Type B pancreatic cell (in vitro differentiated cells): ENCODE results near the gene STK38L. TPM values are rescaled to one million over a fixed set of nuclear protein-coding genes. Genes with fewer than 3 reads are reported as not detected.

Source experiments
- DNase-seq: peaks from one replicate; pipeline ENCODE4 v3.0.0; 2021; ENCODE audit warnings: mixed read lengths; ENCODE audit not compliant: unreplicated experiment; ENCODE audit errors: extremely low spot score
- H3K27ac Mint-ChIP-seq: 2 replicates; pipeline ENCODE4 v1.8.0; 2021; ENCODE audit warnings: mild to moderate bottlenecking, mixed read lengths
- H3K27me3 Mint-ChIP-seq: 2 replicates; pipeline ENCODE4 v1.8.0; 2021; ENCODE audit warnings: mixed read lengths
- H3K36me3 Mint-ChIP-seq: 2 replicates; pipeline ENCODE4 v1.8.0; 2021; ENCODE audit warnings: mixed read lengths
- H3K4me1 Mint-ChIP-seq: one replicate; pipeline ENCODE4 v1.8.0; 2021; ENCODE audit warnings: mixed read lengths; ENCODE audit not compliant: unreplicated experiment
- H3K4me3 Mint-ChIP-seq: 2 replicates; pipeline ENCODE4 v1.8.0; 2021; ENCODE audit warnings: mild to moderate bottlenecking, mixed read lengths
- H3K9me3 Mint-ChIP-seq: 2 replicates; pipeline ENCODE4 v1.8.0; 2021; ENCODE audit warnings: mixed read lengths
- total RNA-seq: library from RNA; stranded (reverse); gene quantifications from 2 replicates; pipeline ENCODE4 v1.2.1, GENCODE V29; 2021; ENCODE audit warnings: low replicate concordance
- TF ChIP-seq, protein P1 (sequence below): fragments of 200-600 bp; sonication (generic); conservative IDR thresholded peaks from 2 replicates; pipeline ENCODE4 v1.5.0; 2021; ENCODE audit warnings: antibody characterized with exemption, mild to moderate bottlenecking

The STK38L gene
- total RNA-seq, 1 donor from 2014 or later = 43.1 TPM

DNA sequence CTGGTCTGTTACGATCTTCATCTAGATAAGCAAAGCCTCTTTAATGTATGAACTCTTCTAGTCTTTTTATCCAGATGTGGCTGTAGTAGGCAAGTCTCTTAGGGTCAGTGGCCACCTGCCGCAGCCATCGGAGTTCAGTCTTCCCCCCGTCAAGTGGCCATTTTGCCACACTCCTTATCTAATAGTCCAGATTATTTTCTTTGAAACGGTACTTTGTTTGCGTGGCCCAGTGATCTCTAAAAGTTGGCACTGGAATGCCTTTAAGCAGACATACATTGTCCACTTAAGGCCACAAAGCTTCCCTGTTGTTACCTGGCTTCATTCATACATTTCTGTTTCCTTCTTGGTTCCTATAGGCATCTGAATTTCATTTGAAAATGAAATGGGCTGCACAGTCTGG, 52.6 kb downstream of the STK38L start:
- TF ChIP-seq, protein P1, sequence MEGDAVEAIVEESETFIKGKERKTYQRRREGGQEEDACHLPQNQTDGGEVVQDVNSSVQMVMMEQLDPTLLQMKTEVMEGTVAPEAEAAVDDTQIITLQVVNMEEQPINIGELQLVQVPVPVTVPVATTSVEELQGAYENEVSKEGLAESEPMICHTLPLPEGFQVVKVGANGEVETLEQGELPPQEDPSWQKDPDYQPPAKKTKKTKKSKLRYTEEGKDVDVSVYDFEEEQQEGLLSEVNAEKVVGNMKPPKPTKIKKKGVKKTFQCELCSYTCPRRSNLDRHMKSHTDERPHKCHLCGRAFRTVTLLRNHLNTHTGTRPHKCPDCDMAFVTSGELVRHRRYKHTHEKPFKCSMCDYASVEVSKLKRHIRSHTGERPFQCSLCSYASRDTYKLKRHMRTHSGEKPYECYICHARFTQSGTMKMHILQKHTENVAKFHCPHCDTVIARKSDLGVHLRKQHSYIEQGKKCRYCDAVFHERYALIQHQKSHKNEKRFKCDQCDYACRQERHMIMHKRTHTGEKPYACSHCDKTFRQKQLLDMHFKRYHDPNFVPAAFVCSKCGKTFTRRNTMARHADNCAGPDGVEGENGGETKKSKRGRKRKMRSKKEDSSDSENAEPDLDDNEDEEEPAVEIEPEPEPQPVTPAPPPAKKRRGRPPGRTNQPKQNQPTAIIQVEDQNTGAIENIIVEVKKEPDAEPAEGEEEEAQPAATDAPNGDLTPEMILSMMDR = no peak
- H3K27ac Mint-ChIP-seq = no peak overlapping the region
- H3K36me3 Mint-ChIP-seq = peaks cover 45% of the 10 kb centered on the region
- DNase-seq = no peak
- no peaks in the 10 kb centered on the region for H3K4me1 Mint-ChIP-seq
- H3K4me3 Mint-ChIP-seq = no peak overlapping the region
- H3K27me3 Mint-ChIP-seq = no peaks in the 10 kb centered on the region
- H3K9me3 Mint-ChIP-seq = no peaks in the 10 kb centered on the region

DNA sequence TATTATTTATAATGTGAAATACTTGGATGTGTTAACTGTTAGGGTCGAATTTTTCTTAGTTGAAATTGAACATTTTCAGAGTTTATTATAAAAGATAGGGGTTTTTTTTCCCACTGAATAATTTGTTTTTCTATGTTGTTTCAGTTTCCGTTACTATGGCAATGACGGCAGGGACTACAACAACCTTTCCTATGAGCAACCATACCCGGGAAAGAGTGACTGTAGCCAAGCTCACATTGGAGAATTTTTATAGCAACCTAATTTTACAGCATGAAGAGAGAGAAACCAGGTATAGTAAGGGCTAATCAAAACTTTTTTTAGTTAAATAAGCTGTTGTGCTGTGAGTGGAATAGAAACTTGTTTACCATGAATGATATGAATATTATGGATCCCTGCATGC, 53.5 kb downstream of the STK38L start:
- H3K9me3 Mint-ChIP-seq = no peaks in the 10 kb centered on the region
- TF ChIP-seq, protein P1 = no peak
- no peak overlapping the region for H3K27ac Mint-ChIP-seq
- H3K36me3 Mint-ChIP-seq = peaks cover 45% of the 10 kb centered on the region
- no peaks in the 10 kb centered on the region for H3K4me1 Mint-ChIP-seq
- no peaks in the 10 kb centered on the region for H3K27me3 Mint-ChIP-seq
- DNase-seq = no peak
- no peak overlapping the region for H3K4me3 Mint-ChIP-seq

DNA sequence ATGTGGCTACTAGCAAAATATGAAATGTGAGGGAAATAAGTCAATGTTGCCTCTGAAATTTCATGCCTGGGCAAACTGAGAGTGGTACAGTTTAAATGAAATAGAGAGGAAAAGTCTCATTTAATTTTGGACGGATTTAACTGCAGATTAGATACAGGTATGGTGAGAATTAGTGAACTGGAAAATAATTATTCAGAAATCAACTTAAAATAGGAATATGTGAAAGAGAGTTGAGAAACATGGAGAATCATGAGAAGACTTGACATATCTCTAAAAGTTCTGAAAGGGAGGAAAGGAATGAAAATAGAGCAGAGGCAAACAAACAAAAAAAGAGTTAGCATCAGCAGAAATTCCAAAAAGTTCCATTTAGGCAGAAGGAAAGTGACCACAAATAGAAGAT, 55.0 kb downstream of the STK38L start:
- Mint-ChIP-seq H3K27me3 (no peaks in the 10 kb centered on the region), H3K4me3 (no peak overlapping the region), H3K9me3 (no peaks in the 10 kb centered on the region), H3K4me1 (no peaks in the 10 kb centered on the region), H3K27ac (no peak overlapping the region), H3K36me3 (peaks cover 49% of the 10 kb centered on the region)
- no peak for DNase-seq
- TF ChIP-seq, protein P1 = no peak

DNA sequence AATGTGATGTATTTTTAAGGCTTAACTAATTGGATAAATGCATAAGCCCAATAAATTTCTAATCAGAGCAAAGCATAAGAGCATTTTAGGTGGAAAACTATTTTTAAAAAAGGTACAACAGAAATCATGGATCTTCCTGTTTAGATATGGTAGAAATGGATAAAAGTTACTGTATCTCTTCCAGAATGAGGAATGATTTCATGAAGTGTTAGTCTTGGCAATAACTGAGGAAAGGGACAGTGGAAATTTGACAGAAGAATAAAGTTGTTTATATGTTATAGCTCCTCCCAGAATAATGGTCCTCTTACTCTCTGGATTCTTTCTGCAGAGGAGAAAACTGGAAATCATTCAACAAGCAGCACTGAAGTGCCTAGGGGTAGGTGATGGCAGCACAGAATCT, 56.1 kb downstream of the STK38L start:
- H3K9me3 Mint-ChIP-seq = no peaks in the 10 kb centered on the region
- no peaks in the 10 kb centered on the region for H3K27me3 Mint-ChIP-seq
- H3K4me3 Mint-ChIP-seq = no peak overlapping the region
- TF ChIP-seq, protein P1 = no peak
- H3K4me1 Mint-ChIP-seq = no peaks in the 10 kb centered on the region
- DNase-seq = no peak
- peaks cover 45% of the 10 kb centered on the region for H3K36me3 Mint-ChIP-seq
- H3K27ac Mint-ChIP-seq = no peak overlapping the region

DNA sequence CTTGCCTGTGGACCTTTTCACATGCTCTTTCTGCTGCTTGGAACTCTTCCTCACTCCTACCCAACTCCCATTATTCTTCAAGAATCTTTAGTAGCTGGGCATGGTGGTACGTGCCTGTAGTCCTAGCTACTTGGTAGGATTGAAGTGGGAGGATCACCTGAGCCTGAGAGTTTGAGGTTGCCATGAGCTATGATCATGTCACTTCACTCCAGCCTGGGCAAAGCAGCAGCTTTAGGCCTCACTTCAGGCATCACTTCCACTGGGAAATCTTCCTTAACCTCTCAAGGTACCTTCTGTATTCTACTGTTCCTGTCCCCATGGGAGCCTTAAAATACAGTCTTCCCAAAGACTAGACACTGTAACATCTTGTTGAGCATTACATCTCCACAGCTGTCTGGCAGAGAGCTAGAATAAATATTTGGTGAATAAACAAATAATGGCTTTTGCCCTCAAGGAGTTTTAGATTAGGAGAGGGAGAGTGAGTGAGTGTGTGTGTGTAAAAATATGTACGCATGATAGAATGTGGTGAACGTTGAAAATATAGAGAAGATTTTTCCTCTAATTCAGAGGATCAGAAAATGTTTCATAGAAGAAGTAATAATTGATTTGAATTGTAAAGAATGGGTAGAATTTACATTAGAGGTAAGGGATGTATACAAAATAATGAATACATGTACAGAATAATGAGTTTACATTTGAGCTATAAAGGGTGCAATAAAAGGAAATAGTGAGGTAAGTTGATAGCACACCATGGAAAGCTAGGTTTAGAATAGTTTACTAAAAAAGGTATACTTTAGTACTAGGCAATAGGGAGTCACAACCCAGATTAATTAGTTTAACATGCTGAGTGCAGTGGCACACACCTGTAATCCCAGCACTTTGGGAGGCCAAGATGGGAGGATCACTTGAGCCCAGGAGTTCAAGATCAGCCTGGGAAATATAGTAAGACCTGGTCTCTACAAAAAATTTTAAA, 59.3 kb downstream of the STK38L start:
- Mint-ChIP-seq H3K4me3 (no peak overlapping the region), H3K27ac (no peak overlapping the region), H3K9me3 (no peaks in the 10 kb centered on the region), H3K27me3 (no peaks in the 10 kb centered on the region), H3K36me3 (peaks cover 37% of the 10 kb centered on the region), H3K4me1 (no peaks in the 10 kb centered on the region)
- DNase-seq = no peak
- TF ChIP-seq, protein P1 = no peak
